HEK293 (cell line): Measurements from ENCODE around the gene MTMR3.

Experiments
- CTCF ChIA-PET: fragments of 350-600 bp; formaldehyde crosslinking; extraction: SDS; loops from one replicate; lab custom pipeline; 2021; ENCODE audit warnings: antibody characterized with exemption; lab: Yijun Ruan, JAX
- POLR2A ChIA-PET: fragments of 300-600 bp; formaldehyde crosslinking; extraction: SDS; loops from one replicate; lab custom pipeline; 2020; ENCODE audit warnings: antibody characterized with exemption, inconsistent platforms; lab: Yijun Ruan, JAX
- H3K27ac ChIP-seq: fragments of 200-500 bp; sonication (Bioruptor generic); 2 replicates; pipeline ENCODE4 v1.5.1; 2014; ENCODE audit warnings: low read depth, low read length, control low read depth, inconsistent platforms; ENCODE audit errors: extremely low read depth
- H3K36me3 ChIP-seq, 2 experiments: fragments of 200-500 bp in 1 of 2; sonication (Bioruptor generic) in 1 of 2; 1 replicate in 1 of 2; 2 replicates in 1 of 2; pipeline ENCODE4 v1.5.1; 2014 to 2017; ENCODE audit warnings: inconsistent platforms in 2 of 2, low read length in 2 of 2; ENCODE audit not compliant: control insufficient read depth in 2 of 2, insufficient read depth in 1 of 2
- H3K4me1 ChIP-seq: fragments of 200-500 bp; sonication (Bioruptor generic); 2 replicates; pipeline ENCODE4 v1.5.1; 2014; ENCODE audit warnings: mild to moderate bottlenecking, low read length, inconsistent platforms; ENCODE audit not compliant: control insufficient read depth, insufficient read depth
- H3K4me3 ChIP-seq: 2 replicates; pipeline ENCODE4 v1.5.1; 2011; ENCODE audit warnings: low read depth, mild to moderate bottlenecking, control low read depth, low read length, moderate library complexity
- H3K9me3 ChIP-seq: fragments of 200-500 bp; sonication (Bioruptor generic); 2 replicates; pipeline ENCODE4 v1.5.1; 2014; ENCODE audit warnings: low read depth, low read length, inconsistent platforms; ENCODE audit not compliant: control insufficient read depth, insufficient read depth
- EGR2 ChIP-seq: fragments of 450-650 bp; formaldehyde crosslinking; IDR thresholded peaks from 2 replicates; pipeline ENCODE4 v1.5.1; 2016; ENCODE audit warnings: low read depth, missing biosample characterization, missing genetic modification characterization
- GFI1B ChIP-seq: fragments of 450-650 bp; formaldehyde crosslinking; IDR thresholded peaks from 2 replicates; pipeline ENCODE4 v1.5.1; 2016; ENCODE audit warnings: missing biosample characterization, missing genetic modification characterization
- GLIS1 ChIP-seq: fragments of 450-650 bp; formaldehyde crosslinking; IDR thresholded peaks from 2 replicates; pipeline ENCODE4 v1.5.1; 2016; ENCODE audit warnings: missing biosample characterization, missing genetic modification characterization
- HIC1 ChIP-seq: fragments of 450-650 bp; formaldehyde crosslinking; IDR thresholded peaks from 2 replicates; pipeline ENCODE4 v1.5.1; 2016; ENCODE audit warnings: missing biosample characterization, missing genetic modification characterization
- HOXD13 ChIP-seq: sonication (generic); formaldehyde crosslinking; IDR thresholded peaks from 2 replicates; pipeline ENCODE4 v1.8.0; 2022; ENCODE audit warnings: missing genetic modification reagents, borderline replicate concordance
- YY2 ChIP-seq: fragments of 450-650 bp; formaldehyde crosslinking; IDR thresholded peaks from 2 replicates; pipeline ENCODE4 v1.5.1; 2016; ENCODE audit warnings: missing biosample characterization, missing genetic modification characterization
- ZBTB44 ChIP-seq: fragments of 450-650 bp; IDR thresholded peaks from 2 replicates; pipeline ENCODE4 v1.5.1; 2018; ENCODE audit warnings: missing biosample characterization, mild to moderate bottlenecking, missing genetic modification characterization
- ZBTB8A ChIP-seq: fragments of 450-650 bp; formaldehyde crosslinking; IDR thresholded peaks from 2 replicates; pipeline ENCODE4 v1.5.1; 2016; ENCODE audit warnings: missing biosample characterization, missing genetic modification characterization
- ZNF350 ChIP-seq: fragments of 450-650 bp; formaldehyde crosslinking; IDR thresholded peaks from 2 replicates; pipeline ENCODE4 v1.5.0; 2017; ENCODE audit warnings: missing biosample characterization, mild to moderate bottlenecking, missing genetic modification characterization
- ZNF426 ChIP-seq: fragments of 450-650 bp; formaldehyde crosslinking; IDR thresholded peaks from 2 replicates; pipeline ENCODE4 v1.5.1; 2017; ENCODE audit warnings: missing biosample characterization, missing genetic modification characterization, mild to moderate bottlenecking, inconsistent platforms, moderate library complexity
- ZNF48 ChIP-seq: fragments of 450-650 bp; formaldehyde crosslinking; IDR thresholded peaks from 2 replicates; pipeline ENCODE4 v1.5.1; 2016; ENCODE audit warnings: missing biosample characterization, missing genetic modification characterization
- ZNF501 ChIP-seq: fragments of 450-650 bp; formaldehyde crosslinking; IDR thresholded peaks from 2 replicates; pipeline ENCODE4 v1.5.1; 2016; ENCODE audit warnings: missing biosample characterization, missing genetic modification characterization
- ZNF530 ChIP-seq: fragments of 450-650 bp; formaldehyde crosslinking; IDR thresholded peaks from 2 replicates; pipeline ENCODE4 v1.5.1; 2016; ENCODE audit warnings: low read depth, missing biosample characterization, missing genetic modification characterization
- ZNF548 ChIP-seq: fragments of 450-650 bp; formaldehyde crosslinking; IDR thresholded peaks from 2 replicates; pipeline ENCODE4 v1.5.1; 2016; ENCODE audit warnings: missing biosample characterization, missing genetic modification characterization
- ZNF561 ChIP-seq: fragments of 450-650 bp; IDR thresholded peaks from 2 replicates; pipeline ENCODE4 v1.5.1; 2018; ENCODE audit warnings: missing biosample characterization, missing genetic modification characterization, borderline replicate concordance
- ZNF654 ChIP-seq: fragments of 450-650 bp; formaldehyde crosslinking; IDR thresholded peaks from 2 replicates; pipeline ENCODE4 v1.5.1; 2016; ENCODE audit warnings: low read depth, missing biosample characterization, missing genetic modification characterization
- ZNF776 ChIP-seq: fragments of 450-650 bp; formaldehyde crosslinking; IDR thresholded peaks from 2 replicates; pipeline ENCODE4 v1.5.0; 2017; ENCODE audit warnings: missing biosample characterization, missing genetic modification characterization, borderline replicate concordance
- ZSCAN5A ChIP-seq: fragments of 450-650 bp; formaldehyde crosslinking; IDR thresholded peaks from 2 replicates; pipeline ENCODE4 v1.5.1; 2016; ENCODE audit warnings: missing biosample characterization, missing genetic modification characterization
- TF ChIP-seq, protein P1 (sequence below): fragments of 450-650 bp; formaldehyde crosslinking; IDR thresholded peaks from 2 replicates; pipeline ENCODE4 v1.5.1; 2016; ENCODE audit warnings: missing biosample characterization, missing genetic modification characterization, borderline replicate concordance

The MTMR3 gene

DNA sequence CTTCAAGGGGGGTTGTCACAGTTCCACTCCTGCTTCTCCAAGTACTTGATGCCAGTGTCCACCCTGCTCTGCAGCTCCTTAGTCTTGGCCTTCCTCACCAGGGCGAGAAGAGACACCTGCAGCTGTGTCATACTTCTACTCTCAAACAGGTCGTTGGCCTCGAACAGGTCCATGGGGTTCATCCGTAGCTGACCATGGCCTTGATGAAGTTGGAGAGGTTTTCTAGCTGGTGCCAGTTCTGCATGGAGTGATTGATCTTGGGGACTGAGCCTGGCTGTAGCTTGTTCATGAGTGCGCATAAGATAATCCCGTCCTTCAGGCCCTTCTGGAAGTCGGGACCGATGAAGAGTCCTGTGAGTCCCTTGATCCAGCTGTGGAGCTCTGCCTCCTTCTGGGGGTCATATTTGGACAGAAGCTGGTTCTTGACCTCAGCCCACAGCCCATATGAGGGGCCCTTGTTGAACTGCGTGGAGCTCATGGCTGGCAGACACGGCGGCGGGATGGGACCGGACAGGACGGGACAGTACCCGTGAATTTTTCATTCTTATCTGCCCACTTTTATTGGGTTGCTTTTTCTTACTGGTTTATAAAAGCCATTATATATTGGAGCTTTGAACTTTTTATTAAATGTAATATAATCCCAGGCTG lies 163.9 kb downstream of the MTMR3 start:
- TF ChIP-seq HIC1 (no peak), ZNF654 (tag by site-specific recombination) (no peak), GLIS1 (tag by site-specific recombination) (no peak), ZNF776 (no peak), ZNF350 (tag by site-specific recombination) (no peak), ZBTB8A (tag by site-specific recombination) (no peak), ZNF501 (no peak), GFI1B (tag by site-specific recombination) (no peak), ZSCAN5A (tag by site-specific recombination) (no peak), EGR2 (tag by site-specific recombination) (no peak), ZBTB44 (tag by site-specific recombination) (no peak), ZNF426 (tag by site-specific recombination) (no peak), ZNF548 (tag by site-specific recombination) (no peak), HOXD13 (no peak), ZNF561 (no peak), YY2 (no peak), ZNF48 (tag by site-specific recombination) (no peak), ZNF530 (no peak)
- TF ChIP-seq, protein P1, sequence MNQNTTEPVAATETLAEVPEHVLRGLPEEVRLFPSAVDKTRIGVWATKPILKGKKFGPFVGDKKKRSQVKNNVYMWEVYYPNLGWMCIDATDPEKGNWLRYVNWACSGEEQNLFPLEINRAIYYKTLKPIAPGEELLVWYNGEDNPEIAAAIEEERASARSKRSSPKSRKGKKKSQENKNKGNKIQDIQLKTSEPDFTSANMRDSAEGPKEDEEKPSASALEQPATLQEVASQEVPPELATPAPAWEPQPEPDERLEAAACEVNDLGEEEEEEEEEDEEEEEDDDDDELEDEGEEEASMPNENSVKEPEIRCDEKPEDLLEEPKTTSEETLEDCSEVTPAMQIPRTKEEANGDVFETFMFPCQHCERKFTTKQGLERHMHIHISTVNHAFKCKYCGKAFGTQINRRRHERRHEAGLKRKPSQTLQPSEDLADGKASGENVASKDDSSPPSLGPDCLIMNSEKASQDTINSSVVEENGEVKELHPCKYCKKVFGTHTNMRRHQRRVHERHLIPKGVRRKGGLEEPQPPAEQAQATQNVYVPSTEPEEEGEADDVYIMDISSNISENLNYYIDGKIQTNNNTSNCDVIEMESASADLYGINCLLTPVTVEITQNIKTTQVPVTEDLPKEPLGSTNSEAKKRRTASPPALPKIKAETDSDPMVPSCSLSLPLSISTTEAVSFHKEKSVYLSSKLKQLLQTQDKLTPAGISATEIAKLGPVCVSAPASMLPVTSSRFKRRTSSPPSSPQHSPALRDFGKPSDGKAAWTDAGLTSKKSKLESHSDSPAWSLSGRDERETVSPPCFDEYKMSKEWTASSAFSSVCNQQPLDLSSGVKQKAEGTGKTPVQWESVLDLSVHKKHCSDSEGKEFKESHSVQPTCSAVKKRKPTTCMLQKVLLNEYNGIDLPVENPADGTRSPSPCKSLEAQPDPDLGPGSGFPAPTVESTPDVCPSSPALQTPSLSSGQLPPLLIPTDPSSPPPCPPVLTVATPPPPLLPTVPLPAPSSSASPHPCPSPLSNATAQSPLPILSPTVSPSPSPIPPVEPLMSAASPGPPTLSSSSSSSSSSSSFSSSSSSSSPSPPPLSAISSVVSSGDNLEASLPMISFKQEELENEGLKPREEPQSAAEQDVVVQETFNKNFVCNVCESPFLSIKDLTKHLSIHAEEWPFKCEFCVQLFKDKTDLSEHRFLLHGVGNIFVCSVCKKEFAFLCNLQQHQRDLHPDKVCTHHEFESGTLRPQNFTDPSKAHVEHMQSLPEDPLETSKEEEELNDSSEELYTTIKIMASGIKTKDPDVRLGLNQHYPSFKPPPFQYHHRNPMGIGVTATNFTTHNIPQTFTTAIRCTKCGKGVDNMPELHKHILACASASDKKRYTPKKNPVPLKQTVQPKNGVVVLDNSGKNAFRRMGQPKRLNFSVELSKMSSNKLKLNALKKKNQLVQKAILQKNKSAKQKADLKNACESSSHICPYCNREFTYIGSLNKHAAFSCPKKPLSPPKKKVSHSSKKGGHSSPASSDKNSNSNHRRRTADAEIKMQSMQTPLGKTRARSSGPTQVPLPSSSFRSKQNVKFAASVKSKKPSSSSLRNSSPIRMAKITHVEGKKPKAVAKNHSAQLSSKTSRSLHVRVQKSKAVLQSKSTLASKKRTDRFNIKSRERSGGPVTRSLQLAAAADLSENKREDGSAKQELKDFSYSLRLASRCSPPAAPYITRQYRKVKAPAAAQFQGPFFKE = no peak
- peaks cover 21% of the 10 kb centered on the region for H3K4me1 ChIP-seq
- H3K4me3 ChIP-seq = no peak overlapping the region
- POLR2A ChIA-PET = no interaction called here
- H3K9me3 ChIP-seq = no peaks in the 10 kb centered on the region
- H3K36me3 ChIP-seq = no peaks in the 10 kb centered on the region
- CTCF ChIA-PET = interaction anchor here (0.9 to 1.3 kb wide), 2 partner anchors 38 to 42 kb away, joined by 3 to 5 read pairs; no protein-coding TSS in a partner anchor
- H3K27ac ChIP-seq = no peak overlapping the region
